BE2C (cell line): ENCODE data around the gene PHACTR1.

Source experiments
- DNase-seq: peaks from one replicate; pipeline ENCODE4 v3.0.0-alpha.2; 2020
- H3K27me3 ChIP-seq: fragments of 250-450 bp; sonication (Bioruptor Pico); 2 replicates; pipeline ENCODE4 v1.5.1; 2020; ENCODE audit warnings: mild to moderate bottlenecking
- H3K36me3 ChIP-seq: fragments of 250-450 bp; sonication (Bioruptor Pico); 2 replicates; pipeline ENCODE4 v1.5.1; 2020; ENCODE audit warnings: mild to moderate bottlenecking
- H3K4me1 ChIP-seq: fragments of 250-450 bp; sonication (Bioruptor Pico); 2 replicates; pipeline ENCODE4 v1.5.1; 2020
- H3K4me3 ChIP-seq: 2 replicates; pipeline ENCODE4 v1.5.1; 2011; ENCODE audit warnings: low read depth, low read length
- H3K9me3 ChIP-seq: fragments of 250-450 bp; sonication (Bioruptor Pico); 2 replicates; pipeline ENCODE4 v1.5.1; 2020
- CTCF ChIP-seq: IDR thresholded peaks from 2 replicates; pipeline ENCODE4 v1.5.1; 2012; ENCODE audit warnings: mild to moderate bottlenecking, low read depth, low read length

Gene PHACTR1

GRCh38 chr6:13175087-13175486 lies 458.5 kb downstream of the PHACTR1 start:
- Histone ChIP-seq H3K4me3 (no peak overlapping the region), H3K27me3 (no peaks in the 10 kb centered on the region), H3K9me3 (no peaks in the 10 kb centered on the region), H3K36me3 (no peaks in the 10 kb centered on the region), H3K4me1 (no peaks in the 10 kb centered on the region)
- DNase-seq: no peak
- no peak for TF ChIP-seq CTCF

- H3K4me3 ChIP-seq: no peak overlapping the region
- TF ChIP-seq CTCF: no peak
- no peaks in the 10 kb centered on the region for H3K27me3 ChIP-seq
- no peak for DNase-seq
- H3K4me1 ChIP-seq: no peaks in the 10 kb centered on the region
- H3K9me3 ChIP-seq: no peaks in the 10 kb centered on the region
- no peaks in the 10 kb centered on the region for H3K36me3 ChIP-seq
Measured at GRCh38 chr6:13175759-13176158, 459.2 kb downstream of the PHACTR1 start.

GRCh38 chr6:13177664-13178063 lies 461.1 kb downstream of the PHACTR1 start:
- Histone ChIP-seq H3K36me3 (no peaks in the 10 kb centered on the region), H3K4me1 (no peaks in the 10 kb centered on the region), H3K4me3 (no peak overlapping the region), H3K27me3 (no peaks in the 10 kb centered on the region), H3K9me3 (no peaks in the 10 kb centered on the region)
- DNase-seq: no peak
- TF ChIP-seq CTCF: no peak

GRCh38 chr6:13178107-13178506 lies 461.5 kb downstream of the PHACTR1 start:
- no peaks in the 10 kb centered on the region for H3K36me3 ChIP-seq
- H3K9me3 ChIP-seq: no peaks in the 10 kb centered on the region
- TF ChIP-seq CTCF: no peak
- H3K4me3 ChIP-seq: no peak overlapping the region
- no peak for DNase-seq
- no peaks in the 10 kb centered on the region for H3K27me3 ChIP-seq
- no peaks in the 10 kb centered on the region for H3K4me1 ChIP-seq

- TF ChIP-seq CTCF: no peak
Measured at GRCh38 chr6:13180538-13180937, 464.0 kb downstream of the PHACTR1 start.

GRCh38 chr6:13181393-13181792 lies 464.8 kb downstream of the PHACTR1 start:
- no peak for DNase-seq
- H3K27me3 ChIP-seq: peaks cover 9% of the 10 kb centered on the region; the same call in 1 of the 2 replicates
- no peaks in the 10 kb centered on the region for H3K9me3 ChIP-seq
- H3K4me1 ChIP-seq: no peaks in the 10 kb centered on the region
- H3K4me3 ChIP-seq: no peak overlapping the region
- no peaks in the 10 kb centered on the region for H3K36me3 ChIP-seq
- TF ChIP-seq CTCF: no peak

More at GRCh38 chr6:13180538-13180937, 464.0 kb downstream of the PHACTR1 start:
- no peaks in the 10 kb centered on the region for H3K9me3 ChIP-seq
- DNase-seq: no peak
- no peaks in the 10 kb centered on the region for H3K4me1 ChIP-seq
- H3K4me3 ChIP-seq: no peak overlapping the region
- H3K27me3 ChIP-seq: peaks cover 4% of the 10 kb centered on the region; the same call in 1 of the 2 replicates
- H3K36me3 ChIP-seq: no peaks in the 10 kb centered on the region
